Liver (tissue), 9 donors: ENCODE measurements around the gene ZNRF3. TPM values are rescaled to one million over a fixed set of nuclear protein-coding genes. Genes with fewer than 3 reads are reported as not detected.

Experiments
- DNase-seq: peaks from one replicate; pipeline ENCODE4 v3.0.0-alpha.2; 2017; ENCODE audit warnings: low spot score
- H3K27ac ChIP-seq, 2 donors: one replicate each; pipeline ENCODE4 v1.7.0; 2013; ENCODE audit warnings: inconsistent platforms in 2 of 2, low read length in 2 of 2, control low read depth in 1 of 2, low read depth in 1 of 2, mild to moderate bottlenecking in 1 of 2
- H3K27me3 ChIP-seq, 4 donors: one replicate each; pipeline versions ENCODE4 v1.6.1 to v1.7.0; 2013; ENCODE audit warnings: low read length in 3 of 4, inconsistent platforms in 1 of 4, mild to moderate bottlenecking in 1 of 4, moderate library complexity in 1 of 4; ENCODE audit not compliant: control insufficient read depth in 4 of 4, insufficient read depth in 4 of 4
- H3K36me3 ChIP-seq, 4 donors: one replicate each; pipeline versions ENCODE4 v1.6.1 to v1.7.0; 2013; ENCODE audit warnings: low read length in 3 of 4, mild to moderate bottlenecking in 3 of 4, low read depth in 1 of 4, moderate library complexity in 1 of 4; ENCODE audit not compliant: control insufficient read depth in 4 of 4, insufficient read depth in 3 of 4
- H3K4me1 ChIP-seq, 4 donors: one replicate each; pipeline versions ENCODE4 v1.6.1 to v1.7.0; 2013; ENCODE audit warnings: low read length in 3 of 4, mild to moderate bottlenecking in 3 of 4, moderate library complexity in 1 of 4; ENCODE audit not compliant: control insufficient read depth in 4 of 4, insufficient read depth in 4 of 4
- H3K4me3 ChIP-seq, 3 donors: one replicate each; pipeline versions ENCODE4 v1.6.1 to v1.7.0; 2013; ENCODE audit warnings: low read length in 3 of 3, control low read depth in 1 of 3, low read depth in 1 of 3, mild to moderate bottlenecking in 1 of 3
- H3K9ac ChIP-seq, 2 donors: one replicate each; pipeline ENCODE4 v1.7.0; 2013; ENCODE audit warnings: low read length in 2 of 2, mild to moderate bottlenecking in 2 of 2, moderate library complexity in 2 of 2, control low read depth in 1 of 2, low read depth in 1 of 2
- H3K9me3 ChIP-seq, 4 donors: one replicate each; pipeline versions ENCODE4 v1.6.1 to v1.7.0; 2013; ENCODE audit warnings: low read length in 3 of 4; ENCODE audit not compliant: control insufficient read depth in 4 of 4
- FOXA1 ChIP-seq: IDR thresholded peaks from 2 replicates; pipeline ENCODE4 v1.6.1; 2016; ENCODE audit warnings: antibody characterized with exemption
- GABPA ChIP-seq, 2 donors: IDR thresholded peaks in 1 of 2; conservative IDR thresholded peaks in 1 of 2; 2 replicates each; pipeline ENCODE4 v1.6.1; 2016; ENCODE audit warnings: antibody characterized with exemption in 2 of 2, mild to moderate bottlenecking in 1 of 2, moderate library complexity in 1 of 2
- HNF4A ChIP-seq, 2 donors: conservative IDR thresholded peaks; 2 replicates each; pipeline ENCODE4 v1.6.1; 2016; ENCODE audit warnings: antibody characterized with exemption in 2 of 2, mild to moderate bottlenecking in 2 of 2
- HNF4G ChIP-seq: IDR thresholded peaks from 2 replicates; pipeline ENCODE4 v1.6.1; 2016; ENCODE audit warnings: antibody characterized with exemption
- JUND ChIP-seq, 2 donors: IDR thresholded peaks; 2 replicates each; pipeline ENCODE4 v1.6.1; 2016; ENCODE audit warnings: antibody characterized with exemption in 2 of 2
- MAX ChIP-seq: IDR thresholded peaks from 2 replicates; pipeline ENCODE4 v1.6.1; 2016; ENCODE audit warnings: antibody characterized with exemption
- RAD21 ChIP-seq, 2 donors: IDR thresholded peaks; 2 replicates each; pipeline ENCODE4 v1.6.1; 2016; ENCODE audit warnings: antibody characterized with exemption in 2 of 2, mild to moderate bottlenecking in 2 of 2
- REST ChIP-seq: IDR thresholded peaks from 2 replicates; pipeline ENCODE4 v1.6.1; 2016; ENCODE audit warnings: antibody characterized with exemption, mild to moderate bottlenecking
- RXRA ChIP-seq, 2 donors: IDR thresholded peaks; 2 replicates each; pipeline ENCODE4 v1.6.1; 2017 to 2018; ENCODE audit warnings: antibody characterized with exemption in 2 of 2, mild to moderate bottlenecking in 1 of 2
- YY1 ChIP-seq: IDR thresholded peaks from 2 replicates; pipeline ENCODE4 v1.6.1; 2016; ENCODE audit warnings: antibody characterized with exemption, mild to moderate bottlenecking
- ZBTB33 ChIP-seq: IDR thresholded peaks from 2 replicates; pipeline ENCODE4 v1.6.1; 2016; ENCODE audit warnings: antibody characterized with exemption
- WGBS: extraction: QIAGEN DNeasy Blood & Tissue Kit; methylation state at CpG from one replicate; pipeline ENCODE4 v1.1.7; 2013; 5-methylcytosine and 5-hydroxymethylcytosine counted together
- polyA plus RNA-seq, 2 donors: library from polyadenylated mRNA; stranded (reverse) in 1 of 2; unstranded in 1 of 2; fragments of 200-250 nt in 1 of 2; fragments of >200 nt in 1 of 2; fragmentation: Nextera tagmentation in 1 of 2; extraction: Ambion mirVana in 1 of 2; gene quantifications; one replicate each; pipeline versions ENCODE4 v1.2.1 to v1.2.3, GENCODE V29; 2013 to 2015
- total RNA-seq, 2 donors: library from RNA; depleted of rRNA; stranded (reverse); fragments of >200 nt; gene quantifications; one replicate each; pipeline ENCODE4 v1.2.3, GENCODE V29; 2014
- donor health status: healthy.
- donor health status: healthy.
- donor health status: healthy.
- donor health status: healthy.
- donor health status: healthy.

The ZNRF3 gene
- total and polyA plus RNA-seq, 4 donors, result 2.2 to 5.9 (median 4.7) TPM

DNA sequence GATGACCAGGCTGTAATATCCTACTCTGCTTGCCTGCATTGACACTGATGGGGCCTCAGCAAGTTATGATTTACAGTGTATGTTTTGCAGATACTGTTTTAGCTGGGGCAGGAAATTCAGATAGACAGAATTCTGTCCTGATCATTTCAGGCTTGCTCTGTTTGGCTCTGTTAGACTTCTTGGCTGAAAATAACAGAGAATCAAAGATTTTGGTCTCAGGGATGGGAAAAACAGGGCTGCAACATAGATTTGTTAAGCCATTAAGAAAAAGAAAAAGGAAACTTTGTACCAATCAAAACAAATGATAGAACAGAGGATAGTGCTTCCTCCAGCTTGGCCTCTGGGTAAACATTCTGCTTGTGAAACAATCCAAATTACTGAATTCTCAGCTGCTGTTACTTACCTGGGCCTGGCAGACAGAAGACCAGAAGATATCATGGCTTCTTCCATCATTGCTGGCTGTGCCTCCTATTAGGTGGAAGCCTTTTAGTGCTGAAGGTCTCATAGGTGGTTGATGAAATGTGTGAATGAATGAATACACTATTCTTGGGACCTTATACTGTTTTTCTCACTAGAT, 22.0 kb downstream of the ZNRF3 start:
- Histone ChIP-seq H3K4me3 (no peak overlapping the region), H3K9me3 (no peaks in the 10 kb centered on the region), H3K4me1 (peaks cover 5 to 46% (median 31%) of the 10 kb centered on the region in 4 donors), H3K27ac (no peak overlapping the region), H3K36me3 (no peaks in the 10 kb centered on the region), H3K27me3 (no peaks in the 10 kb centered on the region), H3K9ac (no peak overlapping the region)
- peak in 1 of 2 donors; percentile 13 for TF ChIP-seq HNF4A (conservative IDR thresholded peaks at IDR 0.05)
- no peak for TF ChIP-seq ZBTB33
- no peak for DNase-seq

DNA sequence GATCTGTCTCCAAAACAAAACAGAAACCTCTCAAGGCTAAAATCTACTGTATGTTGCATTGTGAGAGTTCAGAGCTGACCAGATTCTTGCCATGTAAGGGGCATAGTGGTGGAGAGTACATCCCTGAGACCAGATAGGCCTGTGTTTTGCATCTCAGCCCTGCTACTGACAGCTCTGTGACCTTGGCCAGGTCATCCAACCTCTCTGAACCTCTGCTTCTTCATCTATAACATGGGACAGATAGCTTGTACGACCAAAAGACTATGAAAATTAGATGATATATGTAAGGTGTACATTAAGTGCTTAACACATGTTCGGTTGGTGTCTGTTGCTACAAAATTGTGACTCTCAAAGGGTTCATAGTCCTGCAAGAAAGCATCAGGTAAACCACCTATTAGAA, 22.9 kb downstream of the ZNRF3 start:
- DNase-seq, result no peak
- Histone ChIP-seq H3K9ac (no peak overlapping the region), H3K4me3 (no peak overlapping the region), H3K36me3 (no peaks in the 10 kb centered on the region), H3K4me1 (peaks cover 9 to 56% (median 41%) of the 10 kb centered on the region in 4 donors), H3K9me3 (no peaks in the 10 kb centered on the region), H3K27me3 (no peaks in the 10 kb centered on the region), H3K27ac (no peak overlapping the region)
- WGBS, result 96% methylated on average over 2 of the region's 2 CpGs
- TF ChIP-seq ZBTB33, result no peak
- TF ChIP-seq HNF4G, result no peak
- no peak for TF ChIP-seq RXRA (IDR thresholded peaks at IDR 0.05)
- TF ChIP-seq YY1, result no peak
- TF ChIP-seq FOXA1, result no peak
- TF ChIP-seq GABPA (IDR thresholded peaks at IDR 0.05 in 1 of 2, conservative IDR thresholded peaks at IDR 0.05 in 1 of 2), result no peak
- TF ChIP-seq RAD21 (IDR thresholded peaks at IDR 0.05), result no peak
- no peak for TF ChIP-seq MAX
- no peak for TF ChIP-seq JUND (IDR thresholded peaks at IDR 0.05)
- no peak for TF ChIP-seq REST
